ENCODE data around the gene GPHA2. TPM values are rescaled to one million over a fixed set of nuclear protein-coding genes. Genes with fewer than 3 reads are reported as not detected.
A peak's percentile ranks its signal among the peaks of the same experiment; 100 is the strongest.

Gene GPHA2
- total RNA-seq, 1 donor from 2014 or later, result not detected

DNA sequence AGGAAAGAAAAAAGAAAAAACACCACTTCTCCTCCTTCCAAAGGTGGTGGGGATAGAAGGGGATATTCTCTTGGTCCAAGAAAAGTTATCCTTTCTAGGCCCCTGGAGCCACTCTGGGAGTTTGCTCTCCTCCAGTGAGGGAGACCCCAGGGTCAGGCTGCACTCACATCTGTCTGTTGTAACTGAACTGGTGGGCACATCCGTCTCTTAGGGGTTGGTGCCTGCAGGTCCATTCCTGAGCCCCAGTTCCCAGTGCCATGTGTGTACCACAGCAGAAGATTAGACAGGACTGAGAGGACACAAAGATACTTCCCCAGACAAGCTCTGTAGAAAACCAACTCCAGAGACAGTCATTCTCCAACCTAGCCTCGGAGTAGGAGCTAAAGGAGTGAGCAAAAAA lies 15.6 kb downstream of the GPHA2 start:
- no peak overlapping the region for H3K27ac ChIP-seq
- no peak overlapping the region for H3K4me3 ChIP-seq
- H3K4me2 ChIP-seq, result no peak overlapping the region
- Mint-ChIP-seq H3K27me3 (ENCODE audit: insufficient read depth, low read depth) (peaks cover 3% of the 10 kb centered on the region), H3K9me3 (no peaks in the 10 kb centered on the region), H3K4me3 (peak overlapping the region; percentile 24), H3K27ac (no peak overlapping the region), H3K36me3 (no peaks in the 10 kb centered on the region), H3K4me1 (peaks cover 34% of the 10 kb centered on the region)
- peaks cover 16% of the 10 kb centered on the region for H3F3A ChIP-seq (ENCODE audit: low read depth)
- H3K36me3 ChIP-seq, result no peaks in the 10 kb centered on the region
- no peak overlapping the region for H2AFZ ChIP-seq (replicated peaks)
- TF ChIP-seq EZH2phosphoT487 (IDR thresholded peaks at IDR 0.05) (no peak), EZH2 (IDR thresholded peaks at IDR 0.05) (no peak)
- TF ChIP-seq, protein P1, sequence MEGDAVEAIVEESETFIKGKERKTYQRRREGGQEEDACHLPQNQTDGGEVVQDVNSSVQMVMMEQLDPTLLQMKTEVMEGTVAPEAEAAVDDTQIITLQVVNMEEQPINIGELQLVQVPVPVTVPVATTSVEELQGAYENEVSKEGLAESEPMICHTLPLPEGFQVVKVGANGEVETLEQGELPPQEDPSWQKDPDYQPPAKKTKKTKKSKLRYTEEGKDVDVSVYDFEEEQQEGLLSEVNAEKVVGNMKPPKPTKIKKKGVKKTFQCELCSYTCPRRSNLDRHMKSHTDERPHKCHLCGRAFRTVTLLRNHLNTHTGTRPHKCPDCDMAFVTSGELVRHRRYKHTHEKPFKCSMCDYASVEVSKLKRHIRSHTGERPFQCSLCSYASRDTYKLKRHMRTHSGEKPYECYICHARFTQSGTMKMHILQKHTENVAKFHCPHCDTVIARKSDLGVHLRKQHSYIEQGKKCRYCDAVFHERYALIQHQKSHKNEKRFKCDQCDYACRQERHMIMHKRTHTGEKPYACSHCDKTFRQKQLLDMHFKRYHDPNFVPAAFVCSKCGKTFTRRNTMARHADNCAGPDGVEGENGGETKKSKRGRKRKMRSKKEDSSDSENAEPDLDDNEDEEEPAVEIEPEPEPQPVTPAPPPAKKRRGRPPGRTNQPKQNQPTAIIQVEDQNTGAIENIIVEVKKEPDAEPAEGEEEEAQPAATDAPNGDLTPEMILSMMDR (IDR thresholded peaks at IDR 0.05), result no peak
- peaks cover 17% of the 10 kb centered on the region for H3K4me1 ChIP-seq
- peaks cover 7% of the 10 kb centered on the region for H3K79me2 ChIP-seq (ENCODE audit: low read depth)
- peaks cover 4% of the 10 kb centered on the region for H3K27me3 ChIP-seq
- H4K20me1 ChIP-seq (ENCODE audit: low read depth), result peaks cover 4% of the 10 kb centered on the region
- no peak overlapping the region for H3K9ac ChIP-seq
- no peak for DNase-seq (ENCODE audit: low spot score)
- no peaks in the 10 kb centered on the region for H3K9me3 ChIP-seq (ENCODE audit: low read depth)

DNA sequence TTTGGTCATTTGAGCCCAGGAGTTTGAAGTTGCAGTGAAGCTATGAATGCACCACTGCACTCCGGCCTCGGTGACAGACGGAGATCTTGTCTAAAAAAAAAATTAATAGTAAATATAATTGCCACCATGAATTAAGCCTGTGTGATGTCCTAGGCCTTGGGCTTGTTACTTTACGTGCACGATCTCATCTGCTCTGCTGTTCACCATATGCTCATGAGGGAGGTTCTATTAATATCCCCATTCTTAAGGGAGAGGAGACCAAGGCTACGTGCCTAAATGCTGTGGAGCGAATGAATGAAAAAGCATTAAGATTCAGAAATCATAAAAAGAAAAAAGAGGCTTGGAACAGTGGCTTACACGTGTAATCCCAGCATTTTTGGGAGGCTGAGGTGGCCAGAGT lies 16.1 kb downstream of the GPHA2 start:
- H3K36me3 ChIP-seq, result no peaks in the 10 kb centered on the region
- H2AFZ ChIP-seq (replicated peaks), result no peak overlapping the region
- no peak overlapping the region for H3K9ac ChIP-seq
- TF ChIP-seq, protein P1 (IDR thresholded peaks at IDR 0.05), result no peak
- TF ChIP-seq EZH2phosphoT487 (IDR thresholded peaks at IDR 0.05) (no peak), EZH2 (IDR thresholded peaks at IDR 0.05) (no peak)
- H3K79me2 ChIP-seq (ENCODE audit: low read depth), result peaks cover 7% of the 10 kb centered on the region
- Mint-ChIP-seq H3K27ac (no peak overlapping the region), H3K4me3 (no peak overlapping the region), H3K27me3 (ENCODE audit: insufficient read depth, low read depth) (peaks cover 3% of the 10 kb centered on the region), H3K36me3 (peaks cover under 1% of the 10 kb centered on the region), H3K4me1 (peaks cover 32% of the 10 kb centered on the region), H3K9me3 (no peaks in the 10 kb centered on the region)
- no peak for DNase-seq (ENCODE audit: low spot score)
- no peak overlapping the region for H3K4me2 ChIP-seq
- no peak overlapping the region for H3K27ac ChIP-seq
- no peaks in the 10 kb centered on the region for H3K27me3 ChIP-seq
- H3K9me3 ChIP-seq (ENCODE audit: low read depth), result no peaks in the 10 kb centered on the region
- peaks cover 16% of the 10 kb centered on the region for H3F3A ChIP-seq (ENCODE audit: low read depth)
- H3K4me3 ChIP-seq, result no peak overlapping the region
- peaks cover 4% of the 10 kb centered on the region for H4K20me1 ChIP-seq (ENCODE audit: low read depth)
- peaks cover 17% of the 10 kb centered on the region for H3K4me1 ChIP-seq

DNA sequence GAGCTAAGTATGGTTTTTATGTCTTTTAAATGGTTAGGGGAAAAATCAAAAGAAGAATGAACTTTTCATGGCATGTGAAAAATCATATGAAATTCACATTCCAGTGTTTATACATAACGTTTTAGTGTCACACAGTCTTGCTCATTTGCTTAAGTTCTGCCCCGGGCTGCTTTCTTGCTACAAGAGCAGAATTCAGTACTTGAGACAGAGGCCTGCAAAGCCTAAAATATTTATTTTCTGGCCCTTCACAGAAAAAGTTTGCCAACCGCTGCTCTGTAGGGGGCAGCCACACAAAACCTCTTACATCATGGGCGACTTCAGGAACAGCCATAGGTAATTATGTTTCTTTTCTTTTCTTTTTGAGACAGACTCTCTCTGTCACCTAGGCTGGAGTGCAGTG lies 17.7 kb downstream of the GPHA2 start:
- Histone ChIP-seq H3K27me3 (no peaks in the 10 kb centered on the region), H4K20me1 (ENCODE audit: low read depth) (peaks cover 4% of the 10 kb centered on the region), H3K4me2 (peak overlapping the region; percentile 96), H2AFZ (replicated peaks) (peak overlapping the region; percentile 80), H3K36me3 (no peaks in the 10 kb centered on the region), H3K27ac (peak overlapping the region; percentile 75), H3F3A (ENCODE audit: low read depth) (peaks cover 16% of the 10 kb centered on the region), H3K4me1 (peaks cover 17% of the 10 kb centered on the region), H3K4me3 (peak overlapping the region; percentile 90), H3K79me2 (ENCODE audit: low read depth) (peaks cover 7% of the 10 kb centered on the region), H3K9me3 (ENCODE audit: low read depth) (no peaks in the 10 kb centered on the region), H3K9ac (peak overlapping the region; percentile 76)
- peaks cover 4% of the 10 kb centered on the region for H3K36me3 Mint-ChIP-seq
- H3K27ac Mint-ChIP-seq, result peak overlapping the region; percentile 95
- H3K4me3 Mint-ChIP-seq, result peak overlapping the region; percentile 93
- TF ChIP-seq, protein P1 (IDR thresholded peaks at IDR 0.05), result peak; percentile 8
- TF ChIP-seq EZH2 (IDR thresholded peaks at IDR 0.05), result no peak
- no peak for TF ChIP-seq EZH2phosphoT487 (IDR thresholded peaks at IDR 0.05)
- peaks cover 3% of the 10 kb centered on the region for H3K27me3 Mint-ChIP-seq (ENCODE audit: insufficient read depth, low read depth)
- peaks cover 24% of the 10 kb centered on the region for H3K4me1 Mint-ChIP-seq
- H3K9me3 Mint-ChIP-seq, result no peaks in the 10 kb centered on the region
- peak; percentile 33 for DNase-seq (ENCODE audit: low spot score)

All from neural progenitor cell (in vitro differentiated cells).